IgD-negative memory B cell (primary cell): Measurements from ENCODE around the gene BAZ2B. TPM values are rescaled to one million over a fixed set of nuclear protein-coding genes. Genes with fewer than 3 reads are reported as not detected.

Experiments
- H3K27ac Mint-ChIP-seq, 3 donors: one replicate each; pipeline ENCODE4 v1.8.0; 2020 to 2022; ENCODE audit warnings: mild to moderate bottlenecking in 3 of 3, mixed read lengths in 3 of 3, moderate library complexity in 1 of 3
- H3K27me3 Mint-ChIP-seq: one replicate; pipeline ENCODE4 v1.8.0; 2021; ENCODE audit warnings: mixed read lengths
- H3K36me3 Mint-ChIP-seq: one replicate; pipeline ENCODE4 v1.8.0; 2020; ENCODE audit warnings: mild to moderate bottlenecking, mixed read lengths
- H3K4me1 Mint-ChIP-seq, 3 donors: one replicate each; pipeline ENCODE4 v1.8.0; 2020 to 2022; ENCODE audit warnings: mixed read lengths in 3 of 3, mild to moderate bottlenecking in 1 of 3
- H3K4me3 Mint-ChIP-seq, 4 donors: one replicate each; pipeline ENCODE4 v1.8.0; 2020 to 2022; ENCODE audit warnings: mild to moderate bottlenecking in 4 of 4, mixed read lengths in 4 of 4, moderate library complexity in 3 of 4
- H3K9me3 Mint-ChIP-seq, 3 donors: one replicate each; pipeline ENCODE4 v1.8.0; 2020 to 2021; ENCODE audit warnings: mixed read lengths in 3 of 3, mild to moderate bottlenecking in 1 of 3
- polyA plus RNA-seq: library from polyadenylated mRNA; unstranded; fragments of 300-500 nt; fragmentation: Illumina TruSeq; gene quantifications from one replicate; pipeline ENCODE4 v1.2.3, GENCODE V29; 2021

The BAZ2B gene, protein sequence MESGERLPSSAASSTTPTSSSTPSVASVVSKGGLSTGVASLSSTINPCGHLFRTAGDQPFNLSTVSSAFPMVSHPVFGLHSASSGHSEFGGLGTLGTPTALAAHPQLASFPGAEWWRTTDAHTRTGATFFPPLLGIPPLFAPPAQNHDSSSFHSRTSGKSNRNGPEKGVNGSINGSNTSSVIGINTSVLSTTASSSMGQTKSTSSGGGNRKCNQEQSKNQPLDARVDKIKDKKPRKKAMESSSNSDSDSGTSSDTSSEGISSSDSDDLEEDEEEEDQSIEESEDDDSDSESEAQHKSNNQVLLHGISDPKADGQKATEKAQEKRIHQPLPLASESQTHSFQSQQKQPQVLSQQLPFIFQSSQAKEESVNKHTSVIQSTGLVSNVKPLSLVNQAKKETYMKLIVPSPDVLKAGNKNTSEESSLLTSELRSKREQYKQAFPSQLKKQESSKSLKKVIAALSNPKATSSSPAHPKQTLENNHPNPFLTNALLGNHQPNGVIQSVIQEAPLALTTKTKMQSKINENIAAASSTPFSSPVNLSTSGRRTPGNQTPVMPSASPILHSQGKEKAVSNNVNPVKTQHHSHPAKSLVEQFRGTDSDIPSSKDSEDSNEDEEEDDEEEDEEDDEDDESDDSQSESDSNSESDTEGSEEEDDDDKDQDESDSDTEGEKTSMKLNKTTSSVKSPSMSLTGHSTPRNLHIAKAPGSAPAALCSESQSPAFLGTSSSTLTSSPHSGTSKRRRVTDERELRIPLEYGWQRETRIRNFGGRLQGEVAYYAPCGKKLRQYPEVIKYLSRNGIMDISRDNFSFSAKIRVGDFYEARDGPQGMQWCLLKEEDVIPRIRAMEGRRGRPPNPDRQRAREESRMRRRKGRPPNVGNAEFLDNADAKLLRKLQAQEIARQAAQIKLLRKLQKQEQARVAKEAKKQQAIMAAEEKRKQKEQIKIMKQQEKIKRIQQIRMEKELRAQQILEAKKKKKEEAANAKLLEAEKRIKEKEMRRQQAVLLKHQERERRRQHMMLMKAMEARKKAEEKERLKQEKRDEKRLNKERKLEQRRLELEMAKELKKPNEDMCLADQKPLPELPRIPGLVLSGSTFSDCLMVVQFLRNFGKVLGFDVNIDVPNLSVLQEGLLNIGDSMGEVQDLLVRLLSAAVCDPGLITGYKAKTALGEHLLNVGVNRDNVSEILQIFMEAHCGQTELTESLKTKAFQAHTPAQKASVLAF (N-terminal part only)
- polyA plus RNA-seq = 17.3 TPM

GRCh38 chr2:159616286-159616701 lies at the start of gene BAZ2B:
TSS of gene BAZ2B (minus strand) at chr2:159616548. CDS start at chr2:159478719, 137,829 bp downstream.
- Mint-ChIP-seq H3K36me3 (no peaks in the 10 kb centered on the region), H3K27me3 (peaks cover 17% of the 10 kb centered on the region), H3K4me1 (peaks cover 8 to 10% (median 9%) of the 10 kb centered on the region in 3 donors), H3K27ac (peak within 1 kb of the TSS in 1 of 3 donors; percentile 70), H3K9me3 (no peaks in the 10 kb centered on the region), H3K4me3 (peak within 1 kb of the TSS; percentile 77 to 96 (median 90))

GRCh38 chr2:159661286-159661685 lies 44.9 kb upstream of the BAZ2B start:
- no peaks in the 10 kb centered on the region for H3K4me1 Mint-ChIP-seq
- no peaks in the 10 kb centered on the region for H3K36me3 Mint-ChIP-seq
- no peaks in the 10 kb centered on the region for H3K27me3 Mint-ChIP-seq
- H3K4me3 Mint-ChIP-seq = no peak overlapping the region
- peaks cover 3 to 11% (median 5%) of the 10 kb centered on the region in 3 donors for H3K9me3 Mint-ChIP-seq
- no peak overlapping the region for H3K27ac Mint-ChIP-seq

DNA sequence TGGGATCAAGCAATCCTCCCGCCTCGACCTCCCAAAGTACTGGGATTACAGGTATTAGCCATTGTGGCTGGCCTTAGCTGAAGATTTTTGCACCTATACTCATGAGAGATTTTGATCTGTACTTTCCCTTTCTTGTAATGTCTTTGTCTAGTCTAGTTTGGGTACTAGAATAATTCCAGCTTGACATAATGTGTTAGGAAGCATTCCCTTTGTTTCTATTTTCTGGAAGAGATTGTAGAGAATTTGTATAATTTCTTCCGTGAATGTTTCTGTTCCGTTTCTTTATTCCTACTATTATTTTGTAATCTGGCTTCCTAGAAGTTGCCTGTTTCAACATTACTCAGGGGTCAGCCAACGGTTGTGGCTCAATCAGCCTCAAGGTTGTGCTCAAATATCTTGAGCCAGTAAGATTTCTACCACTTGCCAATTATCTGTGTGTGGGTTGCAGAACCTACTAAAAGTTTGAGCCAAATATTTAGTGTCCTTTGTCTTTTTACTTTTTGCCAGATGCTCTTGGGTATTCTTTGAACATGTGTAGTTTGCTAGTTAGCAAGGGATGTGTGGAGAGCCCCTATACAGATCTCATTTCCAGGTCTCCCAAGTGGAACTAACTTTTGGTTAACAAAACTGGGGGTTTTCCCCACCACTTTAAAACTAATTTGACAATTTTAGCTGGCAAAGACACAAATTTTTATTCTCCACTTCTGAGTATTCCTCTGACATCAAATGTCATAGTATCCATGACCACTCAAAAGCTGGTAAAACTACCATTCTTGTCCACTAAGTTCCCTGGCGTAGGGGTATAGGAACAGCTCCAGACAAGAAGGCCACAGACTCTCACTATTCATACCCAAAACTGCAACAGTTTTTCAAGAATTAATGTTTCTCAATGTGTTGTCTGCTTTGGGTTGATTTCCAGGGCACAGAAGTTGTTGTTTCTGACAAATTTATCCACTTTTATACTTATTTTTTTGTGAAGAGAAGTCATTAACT lies 42.8 kb upstream of the BAZ2B start:
- Mint-ChIP-seq H3K27ac (no peak overlapping the region), H3K9me3 (peaks cover 5 to 28% (median 17%) of the 10 kb centered on the region in 3 donors), H3K27me3 (no peaks in the 10 kb centered on the region), H3K36me3 (peaks cover 3% of the 10 kb centered on the region), H3K4me3 (no peak overlapping the region), H3K4me1 (no peaks in the 10 kb centered on the region)

- H3K9me3 Mint-ChIP-seq = peaks cover 5 to 30% (median 18%) of the 10 kb centered on the region in 3 donors
- no peaks in the 10 kb centered on the region for H3K27me3 Mint-ChIP-seq
- peaks cover 3% of the 10 kb centered on the region for H3K36me3 Mint-ChIP-seq
- H3K4me1 Mint-ChIP-seq = no peaks in the 10 kb centered on the region
- no peak overlapping the region for H3K27ac Mint-ChIP-seq
- no peak overlapping the region for H3K4me3 Mint-ChIP-seq
Observed at GRCh38 chr2:159653962-159654361, 37.6 kb upstream of the BAZ2B start.

GRCh38 chr2:159651884-159652283 lies 35.5 kb upstream of the BAZ2B start:
- peaks cover 0 to 24% (median 18%) of the 10 kb centered on the region in 3 donors for H3K9me3 Mint-ChIP-seq
- peaks cover 3% of the 10 kb centered on the region for H3K36me3 Mint-ChIP-seq
- no peaks in the 10 kb centered on the region for H3K27me3 Mint-ChIP-seq
- H3K4me1 Mint-ChIP-seq = no peaks in the 10 kb centered on the region
- no peak overlapping the region for H3K27ac Mint-ChIP-seq
- H3K4me3 Mint-ChIP-seq = no peak overlapping the region

- H3K27ac Mint-ChIP-seq = no peak overlapping the region
- peaks cover 3% of the 10 kb centered on the region for H3K36me3 Mint-ChIP-seq
- H3K4me3 Mint-ChIP-seq = no peak overlapping the region
- H3K9me3 Mint-ChIP-seq = peaks cover 1 to 15% (median 13%) of the 10 kb centered on the region in 3 donors
- no peaks in the 10 kb centered on the region for H3K4me1 Mint-ChIP-seq
- no peaks in the 10 kb centered on the region for H3K27me3 Mint-ChIP-seq
Observed at GRCh38 chr2:159650574-159650973, 34.2 kb upstream of the BAZ2B start.

GRCh38 chr2:159648643-159649042 lies 32.3 kb upstream of the BAZ2B start:
- peaks cover 2% of the 10 kb centered on the region for H3K36me3 Mint-ChIP-seq
- H3K4me1 Mint-ChIP-seq = no peaks in the 10 kb centered on the region
- no peak overlapping the region for H3K4me3 Mint-ChIP-seq
- no peaks in the 10 kb centered on the region for H3K27me3 Mint-ChIP-seq
- no peak overlapping the region for H3K27ac Mint-ChIP-seq
- peaks cover 0 to 9% (median 1%) of the 10 kb centered on the region in 3 donors for H3K9me3 Mint-ChIP-seq

- peaks cover 0 to 9% (median 4%) of the 10 kb centered on the region in 3 donors for H3K9me3 Mint-ChIP-seq
- no peaks in the 10 kb centered on the region for H3K27me3 Mint-ChIP-seq
- H3K4me1 Mint-ChIP-seq = no peaks in the 10 kb centered on the region
- H3K4me3 Mint-ChIP-seq = no peak overlapping the region
- peaks cover 4% of the 10 kb centered on the region for H3K36me3 Mint-ChIP-seq
- no peak overlapping the region for H3K27ac Mint-ChIP-seq
Observed at GRCh38 chr2:159647667-159648066, 31.3 kb upstream of the BAZ2B start.

GRCh38 chr2:159640176-159640575 lies 23.8 kb upstream of the BAZ2B start:
- Mint-ChIP-seq H3K4me3 (no peak overlapping the region), H3K9me3 (peaks cover 4 to 15% (median 6%) of the 10 kb centered on the region in 3 donors), H3K27me3 (no peaks in the 10 kb centered on the region), H3K4me1 (no peaks in the 10 kb centered on the region), H3K27ac (no peak overlapping the region), H3K36me3 (peaks cover 5% of the 10 kb centered on the region)

DNA sequence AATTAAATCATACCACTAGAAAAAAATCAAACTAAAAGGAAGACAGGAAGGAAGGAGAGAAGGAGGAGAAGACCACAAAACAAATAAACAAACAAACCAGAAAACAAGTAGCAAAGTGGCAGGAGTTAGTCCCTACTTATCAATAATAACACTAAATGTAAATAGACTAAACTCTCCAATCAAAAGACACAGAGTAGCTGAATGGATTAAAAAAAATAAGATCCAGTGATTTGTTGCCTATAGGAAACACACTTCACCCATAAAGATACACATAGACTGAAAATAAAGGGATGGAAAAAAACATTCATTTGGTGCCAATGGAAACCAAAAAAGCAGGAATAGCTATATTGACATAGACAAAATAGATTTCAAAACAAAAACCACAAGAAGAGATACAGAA lies 23.4 kb upstream of the BAZ2B start:
- no peaks in the 10 kb centered on the region for H3K27me3 Mint-ChIP-seq

DNA sequence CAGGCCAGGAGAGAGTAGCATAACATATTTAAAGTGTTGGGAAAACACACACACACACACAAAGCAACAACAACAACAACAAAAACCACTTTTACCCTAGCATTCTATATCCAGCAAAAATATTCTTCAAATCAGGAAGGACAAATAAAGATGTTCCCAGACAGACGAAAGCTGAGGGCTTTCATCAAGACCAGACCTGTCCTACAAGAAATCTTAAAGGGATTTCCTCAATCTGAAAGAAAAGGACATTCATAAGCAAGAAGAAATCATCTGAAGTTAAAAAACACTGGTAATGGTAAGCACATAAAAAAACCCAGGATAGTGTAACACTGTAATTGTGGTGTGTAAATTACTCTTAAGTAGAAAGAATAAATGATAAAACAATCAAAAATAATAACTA lies 22.7 kb upstream of the BAZ2B start:
- no peaks in the 10 kb centered on the region for H3K27me3 Mint-ChIP-seq
- peaks cover 4 to 15% (median 6%) of the 10 kb centered on the region in 3 donors for H3K9me3 Mint-ChIP-seq
- H3K4me1 Mint-ChIP-seq = no peaks in the 10 kb centered on the region
- no peak overlapping the region for H3K27ac Mint-ChIP-seq
- H3K4me3 Mint-ChIP-seq = no peak overlapping the region
- peaks cover 5% of the 10 kb centered on the region for H3K36me3 Mint-ChIP-seq

More for the DNA sequence above, 23.4 kb upstream of the BAZ2B start:
- Mint-ChIP-seq H3K9me3 (peaks cover 4 to 15% (median 6%) of the 10 kb centered on the region in 3 donors), H3K4me3 (no peak overlapping the region), H3K27ac (no peak overlapping the region), H3K36me3 (peaks cover 5% of the 10 kb centered on the region), H3K4me1 (no peaks in the 10 kb centered on the region)

DNA sequence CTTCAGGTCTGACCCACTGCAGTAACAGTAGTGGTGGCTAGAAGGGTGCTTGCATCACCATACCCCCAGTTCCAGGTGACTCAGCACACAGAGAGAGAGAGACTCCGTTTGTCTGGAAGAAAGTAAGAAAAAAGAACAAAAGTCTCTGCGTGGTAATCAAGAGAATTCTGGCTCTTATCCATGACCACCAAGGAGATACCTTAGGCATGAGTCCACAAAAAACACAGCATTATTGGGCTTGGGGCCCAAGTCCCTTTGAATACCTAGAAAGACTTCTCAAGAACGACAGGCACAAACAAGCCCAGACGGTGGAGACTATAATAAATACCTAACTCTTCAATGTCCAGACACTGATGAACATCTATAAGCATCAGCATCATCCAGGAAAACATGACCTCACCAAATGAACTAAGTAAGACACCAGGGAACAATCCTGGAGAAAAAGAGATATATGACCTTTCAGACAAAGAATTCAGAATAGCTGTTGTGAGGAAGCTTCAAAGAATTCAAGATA lies 21.7 kb upstream of the BAZ2B start:
- H3K27me3 Mint-ChIP-seq = no peaks in the 10 kb centered on the region
- H3K9me3 Mint-ChIP-seq = peaks cover 3 to 15% (median 4%) of the 10 kb centered on the region in 3 donors
- H3K4me3 Mint-ChIP-seq = no peak overlapping the region
- H3K36me3 Mint-ChIP-seq = peaks cover 2% of the 10 kb centered on the region
- no peak overlapping the region for H3K27ac Mint-ChIP-seq
- H3K4me1 Mint-ChIP-seq = no peaks in the 10 kb centered on the region

DNA sequence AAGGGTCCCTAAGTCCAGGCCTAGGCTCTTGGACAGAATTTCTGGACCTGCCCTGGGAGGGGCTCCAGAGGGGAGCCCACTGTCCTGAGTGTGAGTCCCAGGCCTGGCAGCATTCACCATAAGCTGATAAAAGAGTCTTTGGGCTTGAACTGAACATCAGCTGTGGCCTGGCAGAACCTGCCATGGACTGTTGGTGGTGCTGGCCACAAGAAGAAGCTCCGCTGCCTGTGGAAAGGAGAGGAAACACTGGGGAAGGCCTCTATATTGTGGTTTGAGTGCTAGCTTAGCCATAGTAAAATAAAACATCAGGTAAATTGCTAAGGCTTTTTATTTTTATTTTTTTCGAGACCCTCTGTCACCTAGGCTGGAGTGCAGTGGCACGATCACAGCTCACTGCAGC lies 20.9 kb upstream of the BAZ2B start:
- no peak overlapping the region for H3K4me3 Mint-ChIP-seq

More for the DNA sequence above, 20.9 kb upstream of the BAZ2B start:
- no peaks in the 10 kb centered on the region for H3K4me1 Mint-ChIP-seq
- peaks cover 3 to 15% (median 4%) of the 10 kb centered on the region in 3 donors for H3K9me3 Mint-ChIP-seq
- H3K27ac Mint-ChIP-seq = no peak overlapping the region
- peaks cover 2% of the 10 kb centered on the region for H3K36me3 Mint-ChIP-seq
- H3K27me3 Mint-ChIP-seq = no peaks in the 10 kb centered on the region
